Panc1 (cell line): Measurements from ENCODE around the gene PLEKHN1. TPM values are rescaled to one million over a fixed set of nuclear protein-coding genes. Genes with fewer than 3 reads are reported as not detected.

Source experiments
- ATAC-seq: fragments of 200-7000 bp; cut with Tn5 transposase; 2 replicates; pipeline ENCODE4 v1.9.1; 2020; ENCODE audit warnings: mild to moderate bottlenecking, moderate library complexity
- BruUV-seq: library from RNA; stranded (reverse); fragments of 400-500 nt; replicated peaks from 2 replicates; lab custom pipeline; 2021; lab: Mats Ljungman, UMichigan
- CTCF ChIA-PET: fragments of 300-600 bp; sonication (Branson Sonifier 250); formaldehyde crosslinking; loops from one replicate; lab custom pipeline; 2022; ENCODE audit warnings: antibody characterized with exemption; lab: Charles Lee
- POLR2A ChIA-PET: fragments of 300-600 bp; sonication (Branson Sonifier 250); formaldehyde crosslinking; loops from one replicate; lab custom pipeline; 2022; ENCODE audit warnings: antibody characterized with exemption; lab: Charles Lee
- DNase-seq: peaks from one replicate; pipeline ENCODE4 v3.0.0-alpha.2; 2010; ENCODE audit warnings: low read depth, low spot score
- H3K27ac ChIP-seq: 2 replicates; pipeline ENCODE4 v1.5.1; 2011; ENCODE audit warnings: mild to moderate bottlenecking, low read length, inconsistent platforms
- H3K27me3 ChIP-seq: fragments of 200-500 bp; sonication (Bioruptor generic); 2 replicates; pipeline ENCODE4 v1.6.0; 2014; ENCODE audit warnings: low read length, inconsistent platforms; ENCODE audit not compliant: control insufficient read depth, insufficient read depth
- H3K36me3 ChIP-seq: fragments of 200-500 bp; sonication (Bioruptor generic); 2 replicates; pipeline ENCODE4 v1.5.1; 2014; ENCODE audit warnings: inconsistent platforms, mild to moderate bottlenecking, low read length, moderate library complexity; ENCODE audit not compliant: control insufficient read depth, insufficient read depth
- H3K4me1 ChIP-seq: 2 replicates; pipeline ENCODE4 v1.5.1; 2011; ENCODE audit warnings: inconsistent platforms, mild to moderate bottlenecking, low read length, moderate library complexity; ENCODE audit not compliant: control insufficient read depth, insufficient read depth
- H3K4me3 ChIP-seq, 2 experiments: 2 replicates each; pipeline ENCODE4 v1.5.1; 2011 to 2012; ENCODE audit warnings: low read depth in 2 of 2, low read length in 2 of 2, mild to moderate bottlenecking in 2 of 2, inconsistent platforms in 1 of 2, moderate library complexity in 1 of 2
- H3K9me3 ChIP-seq: fragments of 200-500 bp; sonication (Bioruptor generic); 2 replicates; pipeline ENCODE4 v1.5.1; 2014; ENCODE audit warnings: low read depth, mild to moderate bottlenecking, inconsistent platforms, low read length, moderate library complexity; ENCODE audit not compliant: control insufficient read depth, insufficient read depth
- POLR2AphosphoS5 ChIP-seq: IDR thresholded peaks from 2 replicates; pipeline ENCODE4 v1.6.1; 2012; ENCODE audit warnings: mild to moderate bottlenecking, low read depth, low read length, moderate library complexity
- SIN3A ChIP-seq: IDR thresholded peaks from 2 replicates; pipeline ENCODE4 v1.6.1; 2012; ENCODE audit warnings: low read depth, mild to moderate bottlenecking, low read length, moderate library complexity, borderline replicate concordance; ENCODE audit not compliant: insufficient read depth
- TCF7L2 ChIP-seq: IDR thresholded peaks from 2 replicates; pipeline ENCODE4 v1.6.1; 2011; ENCODE audit warnings: mild to moderate bottlenecking, low read depth, low read length, inconsistent platforms
- in situ Hi-C: cut with HindIII; loops from 2 replicates; pipeline ENCODE4 v1.10.0; 2016; ENCODE audit warnings: low sequenced_read_pairs, low pct_unique_long_range_greater_than_20kb
- intact Hi-C: fragments of 100-400 bp; cut with micrococcal nuclease; formaldehyde crosslinking; loops from one replicate; pipeline ENCODE4 v1.10.0; 2022; ENCODE audit not compliant: unreplicated experiment
- total RNA-seq: library from RNA; stranded (reverse); gene quantifications from one replicate; pipeline ENCODE4 v1.2.1, GENCODE V29; 2021; ENCODE audit not compliant: unreplicated experiment
- TF ChIP-seq, protein P1 (sequence below): fragments of 450-650 bp; IDR thresholded peaks from 2 replicates; pipeline ENCODE4 v1.5.1; 2017; ENCODE audit warnings: mild to moderate bottlenecking
- TF ChIP-seq, protein P2 (sequence below), 2 experiments: IDR thresholded peaks; 2 replicates each; pipeline ENCODE4 v1.6.1; 2011 to 2012; ENCODE audit warnings: low read depth in 2 of 2, control low read depth in 1 of 2, low read length in 1 of 2, mild to moderate bottlenecking in 1 of 2, moderate library complexity in 1 of 2; ENCODE audit not compliant: insufficient read depth in 1 of 2

PLEKHN1 gene
- total RNA-seq, 1 experiment from 2014 or later, result 9.8 TPM

DNA sequence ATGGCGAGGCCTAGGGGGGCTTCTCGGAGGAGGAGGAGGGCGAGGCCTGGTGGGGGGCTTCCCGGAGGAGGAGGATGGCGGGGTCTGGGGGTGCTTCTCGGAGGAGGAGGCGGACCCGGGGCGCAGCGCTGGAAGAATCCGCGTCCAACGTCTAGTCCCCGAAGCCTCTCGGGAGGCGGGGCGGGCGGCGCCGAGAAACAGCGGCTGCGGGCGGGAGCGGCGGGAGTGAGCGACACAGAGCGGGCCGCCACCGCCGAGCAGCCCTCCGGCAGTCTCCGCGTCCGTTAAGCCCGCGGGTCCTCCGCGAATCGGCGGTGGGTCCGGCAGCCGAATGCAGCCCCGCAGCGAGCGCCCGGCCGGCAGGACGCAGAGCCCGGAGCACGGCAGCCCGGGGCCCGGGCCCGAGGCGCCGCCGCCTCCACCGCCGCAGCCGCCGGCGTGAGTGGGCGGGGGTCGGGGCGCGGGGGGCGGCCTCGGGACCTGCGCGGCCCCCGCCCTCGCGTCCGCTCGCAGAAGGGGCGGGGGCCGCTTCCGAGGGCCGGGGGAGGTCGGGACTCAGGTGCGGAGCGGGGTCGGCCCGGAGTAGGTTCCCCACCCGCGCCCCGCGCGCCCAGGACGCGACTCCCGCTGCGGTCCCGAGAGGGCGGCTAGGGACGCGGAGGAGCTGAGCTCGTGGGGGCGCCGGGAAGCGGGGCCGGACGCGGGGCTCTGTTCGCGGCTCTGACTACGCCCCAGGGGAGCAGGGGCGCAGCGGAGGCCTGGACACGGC is 5.7 kb upstream of the PLEKHN1 start, which contains the start of gene KLHL17:
KLHL17 (plus strand) TSS at position 222 of the 769 bp plus-strand sequence; CDS start at position 332, 110 bp downstream.
- H3K4me1 ChIP-seq, result peaks cover 8% of the 10 kb centered on the region
- no peak for DNase-seq
- peak within 1 kb of the TSS; percentile 71 for H3K27ac ChIP-seq
- BruUV-seq, result no TSS peak
- TF ChIP-seq, protein P1, sequence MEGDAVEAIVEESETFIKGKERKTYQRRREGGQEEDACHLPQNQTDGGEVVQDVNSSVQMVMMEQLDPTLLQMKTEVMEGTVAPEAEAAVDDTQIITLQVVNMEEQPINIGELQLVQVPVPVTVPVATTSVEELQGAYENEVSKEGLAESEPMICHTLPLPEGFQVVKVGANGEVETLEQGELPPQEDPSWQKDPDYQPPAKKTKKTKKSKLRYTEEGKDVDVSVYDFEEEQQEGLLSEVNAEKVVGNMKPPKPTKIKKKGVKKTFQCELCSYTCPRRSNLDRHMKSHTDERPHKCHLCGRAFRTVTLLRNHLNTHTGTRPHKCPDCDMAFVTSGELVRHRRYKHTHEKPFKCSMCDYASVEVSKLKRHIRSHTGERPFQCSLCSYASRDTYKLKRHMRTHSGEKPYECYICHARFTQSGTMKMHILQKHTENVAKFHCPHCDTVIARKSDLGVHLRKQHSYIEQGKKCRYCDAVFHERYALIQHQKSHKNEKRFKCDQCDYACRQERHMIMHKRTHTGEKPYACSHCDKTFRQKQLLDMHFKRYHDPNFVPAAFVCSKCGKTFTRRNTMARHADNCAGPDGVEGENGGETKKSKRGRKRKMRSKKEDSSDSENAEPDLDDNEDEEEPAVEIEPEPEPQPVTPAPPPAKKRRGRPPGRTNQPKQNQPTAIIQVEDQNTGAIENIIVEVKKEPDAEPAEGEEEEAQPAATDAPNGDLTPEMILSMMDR, result no peak
- TF ChIP-seq, protein P2, sequence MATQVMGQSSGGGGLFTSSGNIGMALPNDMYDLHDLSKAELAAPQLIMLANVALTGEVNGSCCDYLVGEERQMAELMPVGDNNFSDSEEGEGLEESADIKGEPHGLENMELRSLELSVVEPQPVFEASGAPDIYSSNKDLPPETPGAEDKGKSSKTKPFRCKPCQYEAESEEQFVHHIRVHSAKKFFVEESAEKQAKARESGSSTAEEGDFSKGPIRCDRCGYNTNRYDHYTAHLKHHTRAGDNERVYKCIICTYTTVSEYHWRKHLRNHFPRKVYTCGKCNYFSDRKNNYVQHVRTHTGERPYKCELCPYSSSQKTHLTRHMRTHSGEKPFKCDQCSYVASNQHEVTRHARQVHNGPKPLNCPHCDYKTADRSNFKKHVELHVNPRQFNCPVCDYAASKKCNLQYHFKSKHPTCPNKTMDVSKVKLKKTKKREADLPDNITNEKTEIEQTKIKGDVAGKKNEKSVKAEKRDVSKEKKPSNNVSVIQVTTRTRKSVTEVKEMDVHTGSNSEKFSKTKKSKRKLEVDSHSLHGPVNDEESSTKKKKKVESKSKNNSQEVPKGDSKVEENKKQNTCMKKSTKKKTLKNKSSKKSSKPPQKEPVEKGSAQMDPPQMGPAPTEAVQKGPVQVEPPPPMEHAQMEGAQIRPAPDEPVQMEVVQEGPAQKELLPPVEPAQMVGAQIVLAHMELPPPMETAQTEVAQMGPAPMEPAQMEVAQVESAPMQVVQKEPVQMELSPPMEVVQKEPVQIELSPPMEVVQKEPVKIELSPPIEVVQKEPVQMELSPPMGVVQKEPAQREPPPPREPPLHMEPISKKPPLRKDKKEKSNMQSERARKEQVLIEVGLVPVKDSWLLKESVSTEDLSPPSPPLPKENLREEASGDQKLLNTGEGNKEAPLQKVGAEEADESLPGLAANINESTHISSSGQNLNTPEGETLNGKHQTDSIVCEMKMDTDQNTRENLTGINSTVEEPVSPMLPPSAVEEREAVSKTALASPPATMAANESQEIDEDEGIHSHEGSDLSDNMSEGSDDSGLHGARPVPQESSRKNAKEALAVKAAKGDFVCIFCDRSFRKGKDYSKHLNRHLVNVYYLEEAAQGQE (IDR thresholded peaks at IDR 0.05; ENCODE audit: insufficient read depth in 1 of 2, low read depth in 2 of 2, low read length in 1 of 2), result no peak
- TF ChIP-seq SIN3A (no peak), TCF7L2 (no peak), POLR2AphosphoS5 (no peak)
- in situ Hi-C loops (no loop called here), intact Hi-C loops (no loop called here)
- H3K9me3 ChIP-seq, result no peaks in the 10 kb centered on the region
- peak within 1 kb of the TSS; percentile 50 to 99 for H3K4me3 ChIP-seq
- CTCF ChIA-PET, result no interaction called here
- POLR2A ChIA-PET, result interaction anchor here (0.5 kb wide), 1 partner anchor 388 kb away, joined by 3 read pairs; no protein-coding TSS in a partner anchor
- H3K36me3 ChIP-seq, result peaks cover 15% of the 10 kb centered on the region
- ATAC-seq, result peak; percentile 79
- H3K27me3 ChIP-seq, result no peaks in the 10 kb centered on the region

GRCh38 chr1:961132-961669 is 5.1 kb upstream of the PLEKHN1 start:
- Histone ChIP-seq H3K27ac (no peak overlapping the region), H3K36me3 (peaks cover 14% of the 10 kb centered on the region), H3K4me3 (peak overlapping the region; percentile 50 to 99), H3K4me1 (peaks cover 13% of the 10 kb centered on the region), H3K27me3 (no peaks in the 10 kb centered on the region), H3K9me3 (no peaks in the 10 kb centered on the region)
- ATAC-seq (peak; percentile 24; the same call in 1 of the 2 replicates), DNase-seq (no peak)
- ChIA-PET CTCF (no interaction called here), POLR2A (interaction anchor here (0.5 kb wide), 1 partner anchor 387 kb away, joined by 3 read pairs; no protein-coding TSS in a partner anchor)
- no TSS peak for BruUV-seq
- intact Hi-C loops, result no loop called here
- in situ Hi-C loops, result no loop called here
- TF ChIP-seq, protein P1, result no peak
- TF ChIP-seq SIN3A (peak; percentile 26; the same call in 1 of the 2 replicates), TCF7L2 (no peak), POLR2AphosphoS5 (no peak)
